ENCODE data around the gene DHX15.

DNA sequence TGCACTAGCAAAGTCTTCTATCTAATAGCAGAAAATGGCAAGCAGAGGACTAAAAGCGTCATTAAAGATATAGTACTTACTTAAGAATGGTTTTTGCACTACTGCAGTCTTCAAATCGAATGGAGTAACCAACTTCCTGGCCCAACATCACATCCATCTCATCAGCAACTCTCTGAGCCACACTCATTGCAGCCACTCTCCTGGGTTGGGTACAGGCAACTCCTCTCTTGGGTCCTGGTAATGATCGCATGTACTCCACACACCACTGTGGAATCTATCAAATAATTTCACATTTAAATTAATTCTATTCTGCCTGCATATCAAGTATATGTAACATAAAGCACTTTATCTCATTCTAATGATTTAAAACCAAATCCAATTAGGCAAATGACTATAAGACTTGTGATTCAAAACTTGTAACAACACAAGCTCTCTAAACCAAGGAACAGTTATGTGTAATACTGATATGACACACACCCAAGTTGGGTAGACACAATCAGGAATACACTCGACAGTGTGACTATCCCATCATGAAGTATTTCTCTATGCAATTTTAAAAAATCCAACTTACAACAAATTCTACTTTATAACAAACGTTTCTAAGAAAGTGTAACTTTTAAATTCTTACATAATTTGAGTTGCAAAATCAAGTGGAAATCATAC lies 13.6 kb downstream of the DHX15 start:
- TF ChIP-seq CTCF (IDR thresholded peaks at IDR 0.05; ENCODE audit: control extremely low read depth in 1 of 3, insufficient read depth in 1 of 3, low read depth in 1 of 3, low read length in 3 of 3), result no peak
- TF ChIP-seq POLR2A (IDR thresholded peaks at IDR 0.05; ENCODE audit: control extremely low read depth in 1 of 2, low read depth in 2 of 2, low read length in 2 of 2), result no peak
- TF ChIP-seq ZNF274 (IDR thresholded peaks at IDR 0.05; ENCODE audit: borderline replicate concordance, extremely low read depth, low read length), result no peak
- no peak; the same call in 1 of the 2 replicates for TF ChIP-seq POLR2AphosphoS5 (IDR thresholded peaks at IDR 0.05; ENCODE audit: low read depth, low read length)
- no peak for TF ChIP-seq CEBPB (IDR thresholded peaks at IDR 0.05; ENCODE audit: low read depth, low read length)
- TF ChIP-seq TAF7 (optimal IDR thresholded peaks at IDR 0.05; ENCODE audit: borderline replicate concordance, low read depth, low read length), result no peak
- TF ChIP-seq TCF12 (IDR thresholded peaks at IDR 0.05; ENCODE audit: low read depth, low read length), result no peak
- no peak for TF ChIP-seq SP1 (IDR thresholded peaks at IDR 0.05; ENCODE audit: low read depth, low read length)
- TF ChIP-seq EZH2 (IDR thresholded peaks at IDR 0.05; ENCODE audit: low read depth, low read length, severe bottlenecking), result no peak
- no peak for TF ChIP-seq GTF2F1 (IDR thresholded peaks at IDR 0.05; ENCODE audit: borderline replicate concordance, low read depth, low read length)
